Liver (tissue), 3 donors: Measurements from ENCODE around the gene TTC4.

ENCODE experiments used
- ATF3 ChIP-seq: IDR thresholded peaks from 2 replicates; pipeline ENCODE4 v1.6.1; 2016; ENCODE audit warnings: antibody characterized with exemption
- FOXA1 ChIP-seq: IDR thresholded peaks from 2 replicates; pipeline ENCODE4 v1.6.1; 2016; ENCODE audit warnings: antibody characterized with exemption
- RAD21 ChIP-seq, 2 donors: IDR thresholded peaks; 2 replicates each; pipeline ENCODE4 v1.6.1; 2016; ENCODE audit warnings: antibody characterized with exemption in 2 of 2, mild to moderate bottlenecking in 2 of 2
- REST ChIP-seq: IDR thresholded peaks from 2 replicates; pipeline ENCODE4 v1.6.1; 2016; ENCODE audit warnings: antibody characterized with exemption, mild to moderate bottlenecking
- TAF1 ChIP-seq: conservative IDR thresholded peaks from 2 replicates; pipeline ENCODE4 v1.6.1; 2016; ENCODE audit warnings: antibody characterized with exemption, mild to moderate bottlenecking
- YY1 ChIP-seq: IDR thresholded peaks from 2 replicates; pipeline ENCODE4 v1.6.1; 2016; ENCODE audit warnings: antibody characterized with exemption, mild to moderate bottlenecking
- TF ChIP-seq, protein P1 (sequence below): fragments of 150-350 bp; IDR thresholded peaks from 2 replicates; pipeline ENCODE4 v1.5.1; 2017; ENCODE audit warnings: improper control_type of control experiment, low read depth, low read length; ENCODE audit not compliant: missing input control
- TF ChIP-seq, protein P2 (sequence below): IDR thresholded peaks from 2 replicates; pipeline ENCODE4 v1.6.1; 2016; ENCODE audit warnings: antibody characterized with exemption
- donor health status: healthy.
- donor health status: healthy.

- TF ChIP-seq YY1 (no peak), TAF1 (no peak), REST (no peak), ATF3 (no peak), RAD21 (IDR thresholded peaks at IDR 0.05) (no peak), FOXA1 (no peak)
- TF ChIP-seq, protein P1, sequence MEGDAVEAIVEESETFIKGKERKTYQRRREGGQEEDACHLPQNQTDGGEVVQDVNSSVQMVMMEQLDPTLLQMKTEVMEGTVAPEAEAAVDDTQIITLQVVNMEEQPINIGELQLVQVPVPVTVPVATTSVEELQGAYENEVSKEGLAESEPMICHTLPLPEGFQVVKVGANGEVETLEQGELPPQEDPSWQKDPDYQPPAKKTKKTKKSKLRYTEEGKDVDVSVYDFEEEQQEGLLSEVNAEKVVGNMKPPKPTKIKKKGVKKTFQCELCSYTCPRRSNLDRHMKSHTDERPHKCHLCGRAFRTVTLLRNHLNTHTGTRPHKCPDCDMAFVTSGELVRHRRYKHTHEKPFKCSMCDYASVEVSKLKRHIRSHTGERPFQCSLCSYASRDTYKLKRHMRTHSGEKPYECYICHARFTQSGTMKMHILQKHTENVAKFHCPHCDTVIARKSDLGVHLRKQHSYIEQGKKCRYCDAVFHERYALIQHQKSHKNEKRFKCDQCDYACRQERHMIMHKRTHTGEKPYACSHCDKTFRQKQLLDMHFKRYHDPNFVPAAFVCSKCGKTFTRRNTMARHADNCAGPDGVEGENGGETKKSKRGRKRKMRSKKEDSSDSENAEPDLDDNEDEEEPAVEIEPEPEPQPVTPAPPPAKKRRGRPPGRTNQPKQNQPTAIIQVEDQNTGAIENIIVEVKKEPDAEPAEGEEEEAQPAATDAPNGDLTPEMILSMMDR = no peak
- TF ChIP-seq, protein P2, sequence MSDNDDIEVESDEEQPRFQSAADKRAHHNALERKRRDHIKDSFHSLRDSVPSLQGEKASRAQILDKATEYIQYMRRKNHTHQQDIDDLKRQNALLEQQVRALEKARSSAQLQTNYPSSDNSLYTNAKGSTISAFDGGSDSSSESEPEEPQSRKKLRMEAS = no peak
Observed at GRCh38 chr1:54701066-54701465, 14.6 kb upstream of the TTC4 start.
